ENCODE measurements around the gene KCTD14. TPM values are rescaled to one million over a fixed set of nuclear protein-coding genes. Genes with fewer than 3 reads are reported as not detected.

KCTD14 gene
- total and polyA plus RNA-seq, 2 of the 8 experiments (the other 6 are each of a cell fraction or from before 2014, with no cell fraction given) = 21.6 to 24.9 TPM

- no peak overlapping the region for H3K9ac ChIP-seq (replicated peaks in 1 of 4; ENCODE audit: extremely low read depth in 1 of 4, low read depth in 3 of 4, low read length in 3 of 4)
Observed at GRCh38 chr11:78039391-78039918, 16.4 kb upstream of the KCTD14 start.

More at GRCh38 chr11:78039391-78039918, 16.4 kb upstream of the KCTD14 start:
- POLR2A ChIA-PET (ENCODE audit: partially characterized antibody) = interaction anchor here (0.6 kb wide), 2 partner anchors 9 to 437 kb away, joined by 3 to 5 read pairs; no protein-coding TSS in a partner anchor
- Histone ChIP-seq H2BK20ac (ENCODE audit: low read length) (no peak overlapping the region), H3K56ac (replicated peaks; ENCODE audit: insufficient read length, low read depth, low read length) (no peak overlapping the region), H3K23me2 (ENCODE audit: low read depth, low read length) (no peaks in the 10 kb centered on the region), H3K4me3 (ENCODE audit: extremely low read depth in 1 of 4, insufficient read depth in 2 of 4, low read depth in 3 of 4, low read length in 4 of 4) (no peak overlapping the region), H2BK12ac (ENCODE audit: low read depth, low read length) (no peak overlapping the region), H2AK5ac (ENCODE audit: low read depth, low read length) (no peak overlapping the region), H3K4me1 (replicated peaks in 1 of 4; ENCODE audit: control insufficient read depth in 3 of 4, insufficient read depth in 4 of 4, low read length in 3 of 4) (peaks cover 0 to 7% (median 3%) of the 10 kb centered on the region in 4 experiments; a peak in 3 of 7 replicates), H3K14ac (ENCODE audit: insufficient read length) (no peak overlapping the region), H2BK120ac (replicated peaks; ENCODE audit: low read depth, low read length) (no peak overlapping the region), H3K4ac (replicated peaks; ENCODE audit: insufficient read length, low read depth, low read length) (no peak overlapping the region), H4K91ac (replicated peaks; ENCODE audit: insufficient read length, low read length) (no peak overlapping the region), H2AFZ (ENCODE audit: low read length) (no peak overlapping the region), H3K27ac (ENCODE audit: low read depth, low read length) (no peak overlapping the region), H3K36me3 (ENCODE audit: control insufficient read depth in 2 of 4, insufficient read depth in 4 of 4, low read length in 3 of 4) (no peaks in the 10 kb centered on the region), H2BK15ac (ENCODE audit: low read length) (no peak overlapping the region), H3K23ac (ENCODE audit: insufficient read length) (no peak overlapping the region), H2BK5ac (ENCODE audit: low read depth, low read length) (no peak overlapping the region), H3K4me2 (ENCODE audit: insufficient read depth in 1 of 2, low read depth in 2 of 2, low read length in 2 of 2) (no peak overlapping the region), H4K5ac (ENCODE audit: insufficient read length, low read depth, low read length) (no peak overlapping the region), H4K8ac (ENCODE audit: extremely low read depth, insufficient read depth, low read length) (no peak overlapping the region), H3K79me2 (ENCODE audit: control insufficient read depth in 1 of 2, insufficient read depth in 2 of 2, low read length in 2 of 2) (no peaks in the 10 kb centered on the region), H4K20me1 (replicated peaks in 1 of 2; ENCODE audit: control insufficient read depth in 1 of 2, insufficient read depth in 2 of 2, low read length in 2 of 2) (no peaks in the 10 kb centered on the region), H3K27me3 (replicated peaks in 1 of 4; ENCODE audit: control insufficient read depth in 3 of 4, extremely low read depth in 1 of 4, insufficient read depth in 3 of 4, low read length in 3 of 4) (no peaks in the 10 kb centered on the region), H3K79me1 (ENCODE audit: low read depth, low read length) (no peaks in the 10 kb centered on the region), H3K18ac (ENCODE audit: extremely low read depth, low read length) (no peak overlapping the region; the same call in 1 of the 2 replicates), H3K9me3 (ENCODE audit: insufficient read depth in 2 of 2, low read depth in 1 of 2, low read length in 1 of 2) (no peaks in the 10 kb centered on the region)
- CTCF ChIA-PET (ENCODE audit: partially characterized antibody) = interaction anchor here (0.6 kb wide), 1 partner anchor 317 kb away, joined by 3 read pairs; no protein-coding TSS in a partner anchor
- no peak for DNase-seq (ENCODE audit: low read depth in 1 of 2, low spot score in 2 of 2)
- 94% methylated on average over 4 of the region's 4 CpGs; no CpG with 5 or more reads in 1 of the 2 experiments for WGBS, 2 experiments (ENCODE audit: extremely low coverage in 1 of 2, insufficient coverage in 1 of 2, insufficient read length in 1 of 2, insufficient replicate concordance in 2 of 2, low coverage in 1 of 2, low lambda C conversion rate in 2 of 2, missing lambda C conversion rate in 1 of 2)
- no peak for TF ChIP-seq ZNF274 (IDR thresholded peaks at IDR 0.05; ENCODE audit: borderline replicate concordance, extremely low read depth, low read length)
- no peak for TF ChIP-seq POU5F1 (IDR thresholded peaks at IDR 0.05; ENCODE audit: low read depth, low read length)
- no peak for TF ChIP-seq SUZ12 (IDR thresholded peaks at IDR 0.05; ENCODE audit: low read length)
- TF ChIP-seq SIX5 (IDR thresholded peaks at IDR 0.05; ENCODE audit: low read depth, low read length) = no peak
- no peak for TF ChIP-seq KDM5A (IDR thresholded peaks at IDR 0.05; ENCODE audit: low read length)
- no peak for TF ChIP-seq SIRT6 (IDR thresholded peaks at IDR 0.05; ENCODE audit: low read length)
- TF ChIP-seq TCF12 (IDR thresholded peaks at IDR 0.05; ENCODE audit: low read depth, low read length) = no peak
- TF ChIP-seq ATF2 (IDR thresholded peaks at IDR 0.05; ENCODE audit: low read length) = no peak
- TF ChIP-seq CBX8 (IDR thresholded peaks at IDR 0.05; ENCODE audit: borderline replicate concordance, low read depth, low read length) = no peak
- FAIRE-seq = no peak
